ENCODE results near the gene YBEY. TPM values are rescaled to one million over a fixed set of nuclear protein-coding genes. Genes with fewer than 3 reads are reported as not detected.

Gene YBEY
- polyA plus RNA-seq, 1 of the 3 experiments (the other 2 are of a cell fraction) = 47.5 TPM

DNA sequence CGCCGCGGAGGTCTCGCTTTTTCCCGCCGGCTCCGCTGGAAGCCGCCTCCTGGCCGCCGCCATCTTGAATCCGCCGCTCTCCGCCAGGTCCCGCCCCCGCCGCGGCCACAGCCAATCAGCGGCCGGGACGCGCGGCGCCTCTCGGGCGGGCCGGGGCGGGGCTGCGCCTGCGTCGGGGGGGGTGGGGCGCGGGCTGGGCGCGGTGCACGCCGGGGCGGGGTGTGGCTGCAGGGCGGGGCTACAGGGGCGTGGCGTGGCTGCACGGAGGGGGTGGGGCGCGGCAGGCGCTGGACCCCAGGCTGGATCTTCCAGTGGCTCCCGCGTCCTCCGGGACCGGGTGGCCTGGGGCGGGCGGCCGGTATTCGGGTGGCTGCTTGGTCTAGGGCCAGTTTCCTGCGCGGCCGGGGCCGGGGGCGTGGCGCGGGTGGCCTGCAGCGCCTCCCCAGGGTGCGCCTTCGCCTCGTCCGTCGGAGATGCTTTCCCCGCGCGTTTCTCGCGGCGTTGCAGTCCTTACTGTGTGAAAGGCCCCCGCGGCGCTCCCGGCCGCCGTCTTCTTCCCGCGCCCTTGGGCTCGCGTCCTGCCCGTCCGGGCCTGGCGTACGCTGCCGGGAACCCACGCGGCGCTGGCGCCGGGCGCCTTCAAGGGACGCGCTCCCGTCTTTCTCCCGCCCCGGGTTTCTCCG lies 38.4 kb downstream of the YBEY start (continued):
- TF ChIP-seq, protein P1, sequence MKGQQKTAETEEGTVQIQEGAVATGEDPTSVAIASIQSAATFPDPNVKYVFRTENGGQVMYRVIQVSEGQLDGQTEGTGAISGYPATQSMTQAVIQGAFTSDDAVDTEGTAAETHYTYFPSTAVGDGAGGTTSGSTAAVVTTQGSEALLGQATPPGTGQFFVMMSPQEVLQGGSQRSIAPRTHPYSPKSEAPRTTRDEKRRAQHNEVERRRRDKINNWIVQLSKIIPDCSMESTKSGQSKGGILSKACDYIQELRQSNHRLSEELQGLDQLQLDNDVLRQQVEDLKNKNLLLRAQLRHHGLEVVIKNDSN (IDR thresholded peaks at IDR 0.05; ENCODE audit: borderline replicate concordance, low read depth) = no peak
- TF ChIP-seq RFX5 (IDR thresholded peaks at IDR 0.05; ENCODE audit: low read length) (no peak), MXI1 (IDR thresholded peaks at IDR 0.05; ENCODE audit: low read depth, low read length) (no peak), EZH2phosphoT487 (IDR thresholded peaks at IDR 0.05; ENCODE audit: borderline replicate concordance, low read depth) (no peak), SMC3 (IDR thresholded peaks at IDR 0.05; ENCODE audit: low read depth, low read length) (no peak)
- TF ChIP-seq, protein P2, sequence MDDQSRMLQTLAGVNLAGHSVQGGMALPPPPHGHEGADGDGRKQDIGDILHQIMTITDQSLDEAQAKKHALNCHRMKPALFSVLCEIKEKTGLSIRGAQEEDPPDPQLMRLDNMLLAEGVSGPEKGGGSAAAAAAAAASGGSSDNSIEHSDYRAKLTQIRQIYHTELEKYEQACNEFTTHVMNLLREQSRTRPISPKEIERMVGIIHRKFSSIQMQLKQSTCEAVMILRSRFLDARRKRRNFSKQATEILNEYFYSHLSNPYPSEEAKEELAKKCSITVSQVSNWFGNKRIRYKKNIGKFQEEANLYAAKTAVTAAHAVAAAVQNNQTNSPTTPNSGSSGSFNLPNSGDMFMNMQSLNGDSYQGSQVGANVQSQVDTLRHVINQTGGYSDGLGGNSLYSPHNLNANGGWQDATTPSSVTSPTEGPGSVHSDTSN (IDR thresholded peaks at IDR 0.05) = no peak
- TF ChIP-seq, protein P3, sequence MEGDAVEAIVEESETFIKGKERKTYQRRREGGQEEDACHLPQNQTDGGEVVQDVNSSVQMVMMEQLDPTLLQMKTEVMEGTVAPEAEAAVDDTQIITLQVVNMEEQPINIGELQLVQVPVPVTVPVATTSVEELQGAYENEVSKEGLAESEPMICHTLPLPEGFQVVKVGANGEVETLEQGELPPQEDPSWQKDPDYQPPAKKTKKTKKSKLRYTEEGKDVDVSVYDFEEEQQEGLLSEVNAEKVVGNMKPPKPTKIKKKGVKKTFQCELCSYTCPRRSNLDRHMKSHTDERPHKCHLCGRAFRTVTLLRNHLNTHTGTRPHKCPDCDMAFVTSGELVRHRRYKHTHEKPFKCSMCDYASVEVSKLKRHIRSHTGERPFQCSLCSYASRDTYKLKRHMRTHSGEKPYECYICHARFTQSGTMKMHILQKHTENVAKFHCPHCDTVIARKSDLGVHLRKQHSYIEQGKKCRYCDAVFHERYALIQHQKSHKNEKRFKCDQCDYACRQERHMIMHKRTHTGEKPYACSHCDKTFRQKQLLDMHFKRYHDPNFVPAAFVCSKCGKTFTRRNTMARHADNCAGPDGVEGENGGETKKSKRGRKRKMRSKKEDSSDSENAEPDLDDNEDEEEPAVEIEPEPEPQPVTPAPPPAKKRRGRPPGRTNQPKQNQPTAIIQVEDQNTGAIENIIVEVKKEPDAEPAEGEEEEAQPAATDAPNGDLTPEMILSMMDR (IDR thresholded peaks at IDR 0.05) = 0 out of 2 replicates have a peak, but pooled peaks have one; percentile 20

DNA sequence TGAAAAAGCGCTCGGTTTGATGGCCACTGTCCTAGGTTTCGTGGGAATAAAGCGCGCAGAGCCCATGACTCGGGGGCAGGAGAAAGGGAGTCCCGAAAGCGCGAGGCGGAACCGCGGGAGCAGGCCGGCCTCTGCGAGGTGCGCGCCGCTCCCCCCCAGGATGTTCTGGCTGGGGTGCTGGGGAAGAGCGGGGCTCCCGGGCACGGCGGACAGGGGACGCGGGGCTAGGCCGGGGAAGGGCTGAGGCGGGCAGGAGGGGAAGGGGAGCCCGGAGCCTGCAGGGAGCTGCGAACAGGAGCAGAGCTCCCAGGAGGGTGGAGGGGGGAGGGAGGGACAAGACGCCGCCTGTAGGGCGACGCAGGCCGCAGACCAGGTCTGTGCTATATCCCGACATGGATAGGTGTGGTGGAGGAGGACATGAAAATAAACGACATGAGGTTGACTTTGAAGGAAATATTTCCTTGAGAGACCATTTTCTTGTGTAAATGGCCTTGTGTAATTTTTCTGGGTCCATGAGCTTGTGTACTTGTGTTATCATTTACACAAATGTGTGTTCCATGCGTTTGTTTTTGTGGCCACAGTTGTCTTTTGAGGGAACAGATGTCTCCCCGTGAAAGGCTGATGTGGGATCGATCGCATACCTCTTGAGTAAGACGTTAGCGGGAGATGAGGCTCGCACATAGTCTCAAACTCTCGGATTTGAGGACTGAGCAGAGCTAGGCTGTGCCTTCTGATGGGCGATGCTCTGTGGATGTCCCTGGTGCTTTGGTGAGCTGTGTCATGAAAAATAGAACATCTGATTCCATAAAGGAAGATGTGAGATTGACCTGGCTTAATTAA lies 39.2 kb downstream of the YBEY start:
- Histone ChIP-seq H2AFZ (ENCODE audit: low read depth) (no peak overlapping the region; the same call in 1 of the 2 replicates), H3K79me2 (ENCODE audit: insufficient read depth) (peaks cover 84% of the 10 kb centered on the region), H3K9me2 (no peaks in the 10 kb centered on the region), H3K9ac (peak overlapping the region; percentile 79), H3K4me3 (ENCODE audit: low read depth in 2 of 2, low read length in 1 of 2) (peak overlapping the region; percentile 68 to 84), H3K9me3 (no peaks in the 10 kb centered on the region), H4K20me1 (ENCODE audit: insufficient read depth) (peaks cover 8% of the 10 kb centered on the region; the same call in 1 of the 2 replicates), H3K27me3 (ENCODE audit: insufficient read depth) (no peaks in the 10 kb centered on the region), H3F3A (replicated peaks; ENCODE audit: insufficient read depth) (peaks cover 16% of the 10 kb centered on the region), H3K27ac (ENCODE audit: low read depth in 2 of 2, low read length in 1 of 2) (peak overlapping the region; percentile 81 to 92), H3K4me2 (peak overlapping the region; percentile 100), H3K4me1 (ENCODE audit: control insufficient read depth in 1 of 2, insufficient read depth in 2 of 2, low read depth in 1 of 2, low read length in 1 of 2) (peaks cover 15 to 32% of the 10 kb centered on the region in 2 experiments; a peak in 3 of 4 replicates), H3K36me3 (replicated peaks in 1 of 2; ENCODE audit: control insufficient read depth in 1 of 2, insufficient read depth in 2 of 2, low read length in 1 of 2) (peaks cover 8 to 21% of the 10 kb centered on the region in 2 experiments)
- DNase-seq = peak; percentile 79
- POLR2A ChIA-PET = interaction anchor here (0.7 to 1.6 kb wide), 2 partner anchors 97 to 354 kb away, joined by 3 to 7 read pairs; partner anchors contain the start of gene LSS
- CTCF ChIA-PET = interaction anchor here (0.8 to 1.7 kb wide), 7 partner anchors 10 to 182 kb away, joined by 3 to 10 read pairs (median 3); no protein-coding TSS in a partner anchor
- TF ChIP-seq RCOR1 (IDR thresholded peaks at IDR 0.05; ENCODE audit: low read length) (peak; percentile 26; the same call in 1 of the 2 replicates), NRF1 (IDR thresholded peaks at IDR 0.05; ENCODE audit: low read depth, low read length) (no peak), YY1 (IDR thresholded peaks at IDR 0.05; ENCODE audit: low read depth) (no peak), CHD2 (IDR thresholded peaks at IDR 0.05; ENCODE audit: low read length, partially characterized antibody) (no peak), JUND (IDR thresholded peaks at IDR 0.05) (no peak), FOSL2 (IDR thresholded peaks at IDR 0.05; ENCODE audit: borderline replicate concordance, low read depth) (no peak), GABPA (IDR thresholded peaks at IDR 0.05; ENCODE audit: low read depth) (no peak), TCF12 (IDR thresholded peaks at IDR 0.05) (no peak; the same call in 1 of the 2 replicates), SMC3 (IDR thresholded peaks at IDR 0.05; ENCODE audit: low read depth, low read length) (no peak), MXI1 (IDR thresholded peaks at IDR 0.05; ENCODE audit: low read depth, low read length) (peak; percentile 56; the same call in 1 of the 2 replicates), NFIC (IDR thresholded peaks at IDR 0.05; ENCODE audit: borderline replicate concordance) (no peak), ELF1 (IDR thresholded peaks at IDR 0.05) (no peak), RAD21 (IDR thresholded peaks at IDR 0.05; ENCODE audit: low read length) (peak; percentile 24), EZH2phosphoT487 (IDR thresholded peaks at IDR 0.05; ENCODE audit: borderline replicate concordance, low read depth) (no peak)
- TF ChIP-seq, protein P1 (IDR thresholded peaks at IDR 0.05; ENCODE audit: borderline replicate concordance, low read depth) = no peak
- TF ChIP-seq, protein P4, sequence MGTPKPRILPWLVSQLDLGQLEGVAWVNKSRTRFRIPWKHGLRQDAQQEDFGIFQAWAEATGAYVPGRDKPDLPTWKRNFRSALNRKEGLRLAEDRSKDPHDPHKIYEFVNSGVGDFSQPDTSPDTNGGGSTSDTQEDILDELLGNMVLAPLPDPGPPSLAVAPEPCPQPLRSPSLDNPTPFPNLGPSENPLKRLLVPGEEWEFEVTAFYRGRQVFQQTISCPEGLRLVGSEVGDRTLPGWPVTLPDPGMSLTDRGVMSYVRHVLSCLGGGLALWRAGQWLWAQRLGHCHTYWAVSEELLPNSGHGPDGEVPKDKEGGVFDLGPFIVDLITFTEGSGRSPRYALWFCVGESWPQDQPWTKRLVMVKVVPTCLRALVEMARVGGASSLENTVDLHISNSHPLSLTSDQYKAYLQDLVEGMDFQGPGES (IDR thresholded peaks at IDR 0.05; ENCODE audit: low read depth, low read length) = no peak
- TF ChIP-seq, protein P3 (IDR thresholded peaks at IDR 0.05) = peak; percentile 26
- 7% methylated on average over 18 of the region's 43 CpGs for WGBS (ENCODE audit: low lambda C conversion rate)
